Subcutaneous adipose tissue (tissue), 4 donors: ENCODE measurements around the gene TOLLIP. TPM values are rescaled to one million over a fixed set of nuclear protein-coding genes. Genes with fewer than 3 reads are reported as not detected.

Experiments used
- CTCF ChIP-seq: fragments of 450-650 bp; IDR thresholded peaks from one replicate; pipeline ENCODE4 v1.5.1; 2016; ENCODE audit warnings: low read depth, mild to moderate bottlenecking, control low read depth, antibody characterized with exemption, moderate library complexity
- total RNA-seq, 4 donors: library from RNA; depleted of rRNA; stranded (reverse); fragments of >200 nt; gene quantifications; one replicate each; pipeline ENCODE4 v1.1.0, GENCODE V29; 2016

The TOLLIP gene
- total RNA-seq, 4 donors from 2014 or later = 20.5 to 40.9 (median 27.4) TPM

- TF ChIP-seq CTCF = no peak
Observed at GRCh38 chr11:1302461-1303125, 6.8 kb downstream of the TOLLIP start.

- TF ChIP-seq CTCF = no peak
Observed at GRCh38 chr11:1302041-1302460, 7.4 kb downstream of the TOLLIP start.

GRCh38 chr11:1301220-1302000 is 8.0 kb downstream of the TOLLIP start:
- TF ChIP-seq CTCF = no peak

- no peak for TF ChIP-seq CTCF
Observed at GRCh38 chr11:1300569-1301187, 8.8 kb downstream of the TOLLIP start.

GRCh38 chr11:1300121-1300520 is 9.3 kb downstream of the TOLLIP start:
- no peak for TF ChIP-seq CTCF

GRCh38 chr11:1299621-1300020 is 9.8 kb downstream of the TOLLIP start:
- TF ChIP-seq CTCF = no peak
